ENCODE results near the gene B3GNT5.
A peak's percentile ranks its signal among the peaks of the same experiment; 100 is the strongest.

B3GNT5 gene

GRCh38 chr3:183261151-183261724, 8.2 kb downstream of the B3GNT5 start:
- H3K9ac ChIP-seq (ENCODE audit: low read length in 5 of 5), result no peak overlapping the region
- no peak overlapping the region for H3K4me3 ChIP-seq (ENCODE audit: low read depth in 1 of 5, low read length in 5 of 5)

GRCh38 chr3:183262875-183263378, 9.9 kb downstream of the B3GNT5 start:
- H3K27ac ChIP-seq (ENCODE audit: low read depth, low read length), result no peak overlapping the region

More at GRCh38 chr3:183261151-183261724, 8.2 kb downstream of the B3GNT5 start:
- Histone ChIP-seq H3K4me1 (ENCODE audit: control insufficient read depth in 5 of 5, insufficient read depth in 5 of 5, low read length in 5 of 5) (peaks cover 0 to 51% (median 37%) of the 10 kb centered on the region in 5 donors), H3K9me3 (ENCODE audit: control insufficient read depth in 5 of 5, low read length in 5 of 5) (no peaks in the 10 kb centered on the region), H3K36me3 (ENCODE audit: control insufficient read depth in 5 of 5, insufficient read depth in 5 of 5, low read length in 5 of 5) (no peaks in the 10 kb centered on the region), H3K27me3 (ENCODE audit: control insufficient read depth in 5 of 5, insufficient read depth in 4 of 5, low read length in 5 of 5) (no peaks in the 10 kb centered on the region), H3K27ac (ENCODE audit: low read depth, low read length) (no peak overlapping the region)

GRCh38 chr3:183264268-183264667, 11.2 kb downstream of the B3GNT5 start:
- H3K27me3 ChIP-seq (ENCODE audit: control insufficient read depth in 5 of 5, insufficient read depth in 4 of 5, low read length in 5 of 5), result no peaks in the 10 kb centered on the region
- H3K36me3 ChIP-seq (ENCODE audit: control insufficient read depth in 5 of 5, insufficient read depth in 5 of 5, low read length in 5 of 5), result no peaks in the 10 kb centered on the region
- H3K9ac ChIP-seq (ENCODE audit: low read length in 5 of 5), result no peak overlapping the region
- H3K27ac ChIP-seq (ENCODE audit: low read depth, low read length), result peak overlapping the region; percentile 2
- H3K4me3 ChIP-seq (ENCODE audit: low read depth in 1 of 5, low read length in 5 of 5), result no peak overlapping the region
- H3K9me3 ChIP-seq (ENCODE audit: control insufficient read depth in 5 of 5, low read length in 5 of 5), result no peaks in the 10 kb centered on the region
- peaks cover 0 to 49% (median 34%) of the 10 kb centered on the region in 5 donors for H3K4me1 ChIP-seq (ENCODE audit: control insufficient read depth in 5 of 5, insufficient read depth in 5 of 5, low read length in 5 of 5)

More at GRCh38 chr3:183262875-183263378, 9.9 kb downstream of the B3GNT5 start:
- Histone ChIP-seq H3K36me3 (ENCODE audit: control insufficient read depth in 5 of 5, insufficient read depth in 5 of 5, low read length in 5 of 5) (no peaks in the 10 kb centered on the region), H3K9me3 (ENCODE audit: control insufficient read depth in 5 of 5, low read length in 5 of 5) (no peaks in the 10 kb centered on the region), H3K4me3 (ENCODE audit: low read depth in 1 of 5, low read length in 5 of 5) (no peak overlapping the region), H3K9ac (ENCODE audit: low read length in 5 of 5) (no peak overlapping the region), H3K4me1 (ENCODE audit: control insufficient read depth in 5 of 5, insufficient read depth in 5 of 5, low read length in 5 of 5) (peaks cover 0 to 51% (median 37%) of the 10 kb centered on the region in 5 donors), H3K27me3 (ENCODE audit: control insufficient read depth in 5 of 5, insufficient read depth in 4 of 5, low read length in 5 of 5) (no peaks in the 10 kb centered on the region)

GRCh38 chr3:183265157-183265642, 12.1 kb downstream of the B3GNT5 start:
- Histone ChIP-seq H3K4me1 (ENCODE audit: control insufficient read depth in 5 of 5, insufficient read depth in 5 of 5, low read length in 5 of 5) (peaks cover 0 to 39% (median 25%) of the 10 kb centered on the region in 5 donors), H3K4me3 (ENCODE audit: low read depth in 1 of 5, low read length in 5 of 5) (peak overlapping the region in 4 of 5 donors; percentile 9 to 58 (median 30)), H3K27ac (ENCODE audit: low read depth, low read length) (peak overlapping the region; percentile 51), H3K27me3 (ENCODE audit: control insufficient read depth in 5 of 5, insufficient read depth in 4 of 5, low read length in 5 of 5) (no peaks in the 10 kb centered on the region), H3K9me3 (ENCODE audit: control insufficient read depth in 5 of 5, low read length in 5 of 5) (no peaks in the 10 kb centered on the region), H3K36me3 (ENCODE audit: control insufficient read depth in 5 of 5, insufficient read depth in 5 of 5, low read length in 5 of 5) (peaks cover 0 to 6% (median 1%) of the 10 kb centered on the region in 5 donors), H3K9ac (ENCODE audit: low read length in 5 of 5) (peak overlapping the region in 2 of 5 donors; percentile 45 to 61)

- Histone ChIP-seq H3K36me3 (ENCODE audit: control insufficient read depth in 5 of 5, insufficient read depth in 5 of 5, low read length in 5 of 5) (peaks cover 0 to 7% (median 5%) of the 10 kb centered on the region in 5 donors), H3K27ac (ENCODE audit: low read depth, low read length) (peak overlapping the region; percentile 51), H3K9ac (ENCODE audit: low read length in 5 of 5) (peak overlapping the region in 1 of 5 donors; percentile 61), H3K27me3 (ENCODE audit: control insufficient read depth in 5 of 5, insufficient read depth in 4 of 5, low read length in 5 of 5) (no peaks in the 10 kb centered on the region), H3K9me3 (ENCODE audit: control insufficient read depth in 5 of 5, low read length in 5 of 5) (no peaks in the 10 kb centered on the region), H3K4me1 (ENCODE audit: control insufficient read depth in 5 of 5, insufficient read depth in 5 of 5, low read length in 5 of 5) (peaks cover 0 to 32% (median 18%) of the 10 kb centered on the region in 5 donors), H3K4me3 (ENCODE audit: low read depth in 1 of 5, low read length in 5 of 5) (no peak overlapping the region)
These were observed 12.9 kb downstream of the B3GNT5 start for GRCh38 chr3:183265834-183266417.

GRCh38 chr3:183266454-183266853, 13.4 kb downstream of the B3GNT5 start:
- H3K27ac ChIP-seq (ENCODE audit: low read depth, low read length), result peak overlapping the region; percentile 51
- no peak overlapping the region for H3K9ac ChIP-seq (ENCODE audit: low read length in 5 of 5)

GRCh38 chr3:183267140-183267539, 14.1 kb downstream of the B3GNT5 start:
- Histone ChIP-seq H3K9ac (ENCODE audit: low read length in 5 of 5) (no peak overlapping the region), H3K27me3 (ENCODE audit: control insufficient read depth in 5 of 5, insufficient read depth in 4 of 5, low read length in 5 of 5) (no peaks in the 10 kb centered on the region), H3K36me3 (ENCODE audit: control insufficient read depth in 5 of 5, insufficient read depth in 5 of 5, low read length in 5 of 5) (peaks cover 0 to 7% (median 5%) of the 10 kb centered on the region in 5 donors), H3K9me3 (ENCODE audit: control insufficient read depth in 5 of 5, low read length in 5 of 5) (no peaks in the 10 kb centered on the region), H3K4me1 (ENCODE audit: control insufficient read depth in 5 of 5, insufficient read depth in 5 of 5, low read length in 5 of 5) (peaks cover 0 to 30% (median 13%) of the 10 kb centered on the region in 5 donors), H3K27ac (ENCODE audit: low read depth, low read length) (no peak overlapping the region), H3K4me3 (ENCODE audit: low read depth in 1 of 5, low read length in 5 of 5) (no peak overlapping the region)

More at GRCh38 chr3:183266454-183266853, 13.4 kb downstream of the B3GNT5 start:
- Histone ChIP-seq H3K9me3 (ENCODE audit: control insufficient read depth in 5 of 5, low read length in 5 of 5) (no peaks in the 10 kb centered on the region), H3K36me3 (ENCODE audit: control insufficient read depth in 5 of 5, insufficient read depth in 5 of 5, low read length in 5 of 5) (peaks cover 0 to 7% (median 5%) of the 10 kb centered on the region in 5 donors), H3K4me3 (ENCODE audit: low read depth in 1 of 5, low read length in 5 of 5) (no peak overlapping the region), H3K27me3 (ENCODE audit: control insufficient read depth in 5 of 5, insufficient read depth in 4 of 5, low read length in 5 of 5) (no peaks in the 10 kb centered on the region), H3K4me1 (ENCODE audit: control insufficient read depth in 5 of 5, insufficient read depth in 5 of 5, low read length in 5 of 5) (peaks cover 0 to 30% (median 13%) of the 10 kb centered on the region in 5 donors)

- H3K27me3 ChIP-seq (ENCODE audit: control insufficient read depth in 5 of 5, insufficient read depth in 4 of 5, low read length in 5 of 5), result no peaks in the 10 kb centered on the region
- peaks cover 0 to 7% (median 5%) of the 10 kb centered on the region in 5 donors for H3K36me3 ChIP-seq (ENCODE audit: control insufficient read depth in 5 of 5, insufficient read depth in 5 of 5, low read length in 5 of 5)
- no peaks in the 10 kb centered on the region for H3K9me3 ChIP-seq (ENCODE audit: control insufficient read depth in 5 of 5, low read length in 5 of 5)
- H3K9ac ChIP-seq (ENCODE audit: low read length in 5 of 5), result no peak overlapping the region
- no peak overlapping the region for H3K4me3 ChIP-seq (ENCODE audit: low read depth in 1 of 5, low read length in 5 of 5)
- H3K4me1 ChIP-seq (ENCODE audit: control insufficient read depth in 5 of 5, insufficient read depth in 5 of 5, low read length in 5 of 5), result peaks cover 0 to 34% (median 13%) of the 10 kb centered on the region in 5 donors
- H3K27ac ChIP-seq (ENCODE audit: low read depth, low read length), result no peak overlapping the region
These were observed 15.3 kb downstream of the B3GNT5 start for GRCh38 chr3:183268366-183268765.

GRCh38 chr3:183269345-183269744, 16.3 kb downstream of the B3GNT5 start:
- H3K36me3 ChIP-seq (ENCODE audit: control insufficient read depth in 5 of 5, insufficient read depth in 5 of 5, low read length in 5 of 5), result peaks cover 0 to 7% (median 5%) of the 10 kb centered on the region in 5 donors
- H3K9ac ChIP-seq (ENCODE audit: low read length in 5 of 5), result no peak overlapping the region
- no peaks in the 10 kb centered on the region for H3K9me3 ChIP-seq (ENCODE audit: control insufficient read depth in 5 of 5, low read length in 5 of 5)
- no peak overlapping the region for H3K27ac ChIP-seq (ENCODE audit: low read depth, low read length)
- no peak overlapping the region for H3K4me3 ChIP-seq (ENCODE audit: low read depth in 1 of 5, low read length in 5 of 5)
- H3K27me3 ChIP-seq (ENCODE audit: control insufficient read depth in 5 of 5, insufficient read depth in 4 of 5, low read length in 5 of 5), result no peaks in the 10 kb centered on the region
- H3K4me1 ChIP-seq (ENCODE audit: control insufficient read depth in 5 of 5, insufficient read depth in 5 of 5, low read length in 5 of 5), result peaks cover 0 to 29% (median 13%) of the 10 kb centered on the region in 5 donors

GRCh38 chr3:183270344-183270743, 17.3 kb downstream of the B3GNT5 start:
- Histone ChIP-seq H3K9me3 (ENCODE audit: control insufficient read depth in 5 of 5, low read length in 5 of 5) (no peaks in the 10 kb centered on the region), H3K36me3 (ENCODE audit: control insufficient read depth in 5 of 5, insufficient read depth in 5 of 5, low read length in 5 of 5) (peaks cover 0 to 7% (median 5%) of the 10 kb centered on the region in 5 donors), H3K27ac (ENCODE audit: low read depth, low read length) (no peak overlapping the region), H3K4me3 (ENCODE audit: low read depth in 1 of 5, low read length in 5 of 5) (no peak overlapping the region), H3K4me1 (ENCODE audit: control insufficient read depth in 5 of 5, insufficient read depth in 5 of 5, low read length in 5 of 5) (peaks cover 0 to 25% (median 9%) of the 10 kb centered on the region in 5 donors), H3K9ac (ENCODE audit: low read length in 5 of 5) (no peak overlapping the region), H3K27me3 (ENCODE audit: control insufficient read depth in 5 of 5, insufficient read depth in 4 of 5, low read length in 5 of 5) (no peaks in the 10 kb centered on the region)
